DOHH2 (cell line): ENCODE data around the gene RIN2.

Source experiments
- EZH2phosphoT487 ChIP-seq: fragments of 200-600 bp; sonication (generic); IDR thresholded peaks from 2 replicates; pipeline ENCODE4 v1.6.1; 2017; ENCODE audit warnings: borderline replicate concordance, mild to moderate bottlenecking, antibody characterized with exemption, low read length, moderate library complexity, mixed read lengths
- TF ChIP-seq, protein P1 (sequence below): fragments of 200-600 bp; sonication (generic); IDR thresholded peaks from one replicate; pipeline ENCODE4 v1.5.1; 2014; ENCODE audit warnings: antibody characterized with exemption, mild to moderate bottlenecking, low read depth, low read length; ENCODE audit not compliant: poor library complexity, severe bottlenecking

DNA sequence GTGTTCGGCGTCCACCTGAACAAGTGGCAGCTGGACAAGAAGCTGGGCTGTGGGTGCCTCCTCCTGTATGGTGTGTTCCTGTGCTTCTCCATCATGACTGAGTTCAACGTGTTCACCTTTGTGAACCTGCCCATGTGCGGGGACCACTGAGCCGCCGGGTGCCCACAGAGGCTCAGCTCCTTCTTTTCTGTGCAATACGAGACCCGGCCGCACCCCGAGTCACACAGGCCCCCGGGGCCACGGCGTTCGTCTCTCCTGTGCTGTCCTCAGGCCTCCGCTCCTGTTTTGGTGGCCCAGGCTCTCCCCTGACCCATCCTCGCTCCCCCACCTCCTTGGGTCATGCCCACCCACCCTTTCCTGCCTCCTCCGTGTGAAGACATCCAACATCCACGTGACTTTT, 37.1 kb upstream of the RIN2 start:
- TF ChIP-seq, protein P1, sequence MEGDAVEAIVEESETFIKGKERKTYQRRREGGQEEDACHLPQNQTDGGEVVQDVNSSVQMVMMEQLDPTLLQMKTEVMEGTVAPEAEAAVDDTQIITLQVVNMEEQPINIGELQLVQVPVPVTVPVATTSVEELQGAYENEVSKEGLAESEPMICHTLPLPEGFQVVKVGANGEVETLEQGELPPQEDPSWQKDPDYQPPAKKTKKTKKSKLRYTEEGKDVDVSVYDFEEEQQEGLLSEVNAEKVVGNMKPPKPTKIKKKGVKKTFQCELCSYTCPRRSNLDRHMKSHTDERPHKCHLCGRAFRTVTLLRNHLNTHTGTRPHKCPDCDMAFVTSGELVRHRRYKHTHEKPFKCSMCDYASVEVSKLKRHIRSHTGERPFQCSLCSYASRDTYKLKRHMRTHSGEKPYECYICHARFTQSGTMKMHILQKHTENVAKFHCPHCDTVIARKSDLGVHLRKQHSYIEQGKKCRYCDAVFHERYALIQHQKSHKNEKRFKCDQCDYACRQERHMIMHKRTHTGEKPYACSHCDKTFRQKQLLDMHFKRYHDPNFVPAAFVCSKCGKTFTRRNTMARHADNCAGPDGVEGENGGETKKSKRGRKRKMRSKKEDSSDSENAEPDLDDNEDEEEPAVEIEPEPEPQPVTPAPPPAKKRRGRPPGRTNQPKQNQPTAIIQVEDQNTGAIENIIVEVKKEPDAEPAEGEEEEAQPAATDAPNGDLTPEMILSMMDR = no peak
- no peak for TF ChIP-seq EZH2phosphoT487
